ENCODE measurements around the gene TRAM2. TPM values are rescaled to one million over a fixed set of nuclear protein-coding genes. Genes with fewer than 3 reads are reported as not detected.

Gene TRAM2
- total and polyA plus RNA-seq, 9 of the 15 experiments (the other 6 are each of a cell fraction or from before 2014, with no cell fraction given) = 2.6 to 13.3 (median 8.9) TPM

- BruUV-seq (replicated peaks) = no TSS peak
Observed at GRCh38 chr6:52622810-52623209, 46.0 kb upstream of the TRAM2 start.

More at GRCh38 chr6:52622810-52623209, 46.0 kb upstream of the TRAM2 start:
- no peaks in the 10 kb centered on the region for H4K20me1 ChIP-seq (replicated peaks; ENCODE audit: control insufficient read depth, insufficient read depth, low read length)
- ChIA-PET CTCF (ENCODE audit: low intra/inter-chr PET ratio) (no interaction called here), POLR2A (no interaction called here)
- TF ChIP-seq ZNF318 (IDR thresholded peaks at IDR 0.05; ENCODE audit: borderline replicate concordance in 1 of 2, low read depth in 1 of 2) = no peak
- TF ChIP-seq CEBPG (CRISPR knock-in tag; IDR thresholded peaks at IDR 0.05) = no peak
- peak; percentile 20; a peak in 1 of 4 replicates for TF ChIP-seq CEBPG (tag; conservative IDR thresholded peaks at IDR 0.05 in 1 of 2, IDR thresholded peaks at IDR 0.05 in 1 of 2)
- in situ Hi-C loops (cut with MboI) = no loop called here
- WGBS (ENCODE audit: insufficient coverage, low coverage, missing lambda C conversion rate) = 55% methylated on average over 2 of the region's 2 CpGs
- H3K4me3 ChIP-seq = no peak overlapping the region
- FAIRE-seq = no peak
- H3K9me1 ChIP-seq (ENCODE audit: control insufficient read depth, insufficient read depth, low read length) = no peaks in the 10 kb centered on the region
- no peaks in the 10 kb centered on the region for H3K36me3 ChIP-seq (ENCODE audit: control insufficient read depth, insufficient read depth, low read length)
- no peak overlapping the region for H3K4me2 ChIP-seq (ENCODE audit: insufficient read depth, low read length)
- no peak overlapping the region; the same call in 1 of the 2 replicates for H2AFZ ChIP-seq (ENCODE audit: low read depth, low read length)
- no peaks in the 10 kb centered on the region for H3K79me2 ChIP-seq (ENCODE audit: control insufficient read depth, insufficient read depth, low read length)
- H3K9ac ChIP-seq (ENCODE audit: insufficient read depth in 1 of 2, low read depth in 2 of 2, low read length in 2 of 2) = no peak overlapping the region
- no peak for DNase-seq (ENCODE audit: extremely low read depth in 1 of 4, low spot score in 3 of 4)
- ATAC-seq = no peak
- intact Hi-C loops (cut with micrococcal nuclease) = no loop called here
- H3K27me3 ChIP-seq (ENCODE audit: control insufficient read depth in 2 of 2, insufficient read depth in 2 of 2, low read length in 2 of 2) = no peaks in the 10 kb centered on the region
- no peak overlapping the region for H3K27ac ChIP-seq (ENCODE audit: extremely low read depth, low read depth, low read length)
- peaks cover 0 to 8% of the 10 kb centered on the region in 2 experiments; a peak in 1 of 5 replicates for H3K4me1 ChIP-seq (replicated peaks in 1 of 2; ENCODE audit: control insufficient read depth in 2 of 2, insufficient read depth in 2 of 2, low read length in 2 of 2)
- no peaks in the 10 kb centered on the region for H3K9me3 ChIP-seq (replicated peaks; ENCODE audit: control insufficient read depth, insufficient read depth, low read depth, low read length)
